AG04450 (cell line): ENCODE data around the gene SLC51A. TPM values are rescaled to one million over a fixed set of nuclear protein-coding genes. Genes with fewer than 3 reads are reported as not detected.

Experiments used
- CTCF ChIA-PET: fragments of 300-600, 350-600 bp; formaldehyde crosslinking; extraction: SDS; loops from one replicate; lab custom pipeline; 2022; ENCODE audit warnings: antibody characterized with exemption, inconsistent platforms; lab: Charles Lee
- POLR2A ChIA-PET: fragments of 350-600 bp; formaldehyde crosslinking; extraction: SDS; loops from one replicate; lab custom pipeline; 2021; ENCODE audit warnings: antibody characterized with exemption, inconsistent platforms; lab: Yijun Ruan, JAX
- DNase-seq: peaks from one replicate; pipeline ENCODE4 v3.0.0-alpha.2; 2011; ENCODE audit warnings: low read depth, low spot score
- H3K27ac ChIP-seq: one replicate; pipeline ENCODE4 v1.5.1; 2012; ENCODE audit warnings: low read depth, low read length, control low read depth
- H3K27me3 ChIP-seq: one replicate; pipeline ENCODE4 v1.6.0; 2012; ENCODE audit warnings: low read length; ENCODE audit not compliant: control insufficient read depth, insufficient read depth
- H3K4me3 ChIP-seq: 2 replicates; pipeline ENCODE4 v1.5.1; 2011; ENCODE audit warnings: mild to moderate bottlenecking, low read depth, low read length, control low read depth
- H3K9me3 ChIP-seq: 2 replicates; pipeline ENCODE4 v1.5.1; 2012; ENCODE audit warnings: low read length; ENCODE audit not compliant: control insufficient read depth, insufficient read depth
- polyA plus RNA-seq: library from polyadenylated mRNA; depleted of rRNA; stranded (reverse); fragments of >200 nt; gene quantifications from 2 replicates; pipeline ENCODE4 v1.2.3, GENCODE V29; 2011
- TF ChIP-seq, protein P1 (sequence below): IDR thresholded peaks from 2 replicates; pipeline ENCODE4 v1.5.1; 2011; ENCODE audit warnings: low read depth, low read length, control low read depth, inconsistent platforms

SLC51A gene
- polyA plus RNA-seq, 1 experiment = not detected

DNA sequence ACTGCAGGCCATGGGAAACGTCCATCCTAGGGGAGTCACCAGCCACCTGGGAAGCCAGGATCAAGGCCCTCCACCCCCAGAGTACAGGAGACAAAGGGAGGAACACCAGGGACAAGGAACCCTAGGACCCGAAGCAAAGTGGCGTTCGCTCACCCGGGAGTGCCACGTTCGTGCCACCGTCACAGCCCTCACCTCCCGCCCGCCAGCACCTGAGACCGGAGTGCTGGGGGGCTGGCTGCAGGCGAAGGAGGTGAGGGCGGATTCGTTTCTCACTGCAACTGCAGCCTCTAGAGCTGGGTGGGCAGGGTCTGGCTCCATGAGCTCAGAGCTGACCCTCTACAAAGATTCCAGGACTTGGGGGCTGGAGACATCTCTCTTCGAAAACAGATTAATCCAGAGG lies 31.5 kb upstream of the SLC51A start:
- TF ChIP-seq, protein P1, sequence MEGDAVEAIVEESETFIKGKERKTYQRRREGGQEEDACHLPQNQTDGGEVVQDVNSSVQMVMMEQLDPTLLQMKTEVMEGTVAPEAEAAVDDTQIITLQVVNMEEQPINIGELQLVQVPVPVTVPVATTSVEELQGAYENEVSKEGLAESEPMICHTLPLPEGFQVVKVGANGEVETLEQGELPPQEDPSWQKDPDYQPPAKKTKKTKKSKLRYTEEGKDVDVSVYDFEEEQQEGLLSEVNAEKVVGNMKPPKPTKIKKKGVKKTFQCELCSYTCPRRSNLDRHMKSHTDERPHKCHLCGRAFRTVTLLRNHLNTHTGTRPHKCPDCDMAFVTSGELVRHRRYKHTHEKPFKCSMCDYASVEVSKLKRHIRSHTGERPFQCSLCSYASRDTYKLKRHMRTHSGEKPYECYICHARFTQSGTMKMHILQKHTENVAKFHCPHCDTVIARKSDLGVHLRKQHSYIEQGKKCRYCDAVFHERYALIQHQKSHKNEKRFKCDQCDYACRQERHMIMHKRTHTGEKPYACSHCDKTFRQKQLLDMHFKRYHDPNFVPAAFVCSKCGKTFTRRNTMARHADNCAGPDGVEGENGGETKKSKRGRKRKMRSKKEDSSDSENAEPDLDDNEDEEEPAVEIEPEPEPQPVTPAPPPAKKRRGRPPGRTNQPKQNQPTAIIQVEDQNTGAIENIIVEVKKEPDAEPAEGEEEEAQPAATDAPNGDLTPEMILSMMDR = no peak
- H3K27ac ChIP-seq = no peak overlapping the region
- no peaks in the 10 kb centered on the region for H3K9me3 ChIP-seq
- CTCF ChIA-PET = interaction anchor here (3.6 kb wide), 1 partner anchor 112 kb away, joined by 20 read pairs; no protein-coding TSS in a partner anchor
- H3K27me3 ChIP-seq = no peaks in the 10 kb centered on the region
- DNase-seq = no peak
- POLR2A ChIA-PET = interaction anchor here (0.7 kb wide), 1 partner anchor 141 kb away, joined by 4 read pairs; no protein-coding TSS in a partner anchor
- no peak overlapping the region for H3K4me3 ChIP-seq

GRCh38 chr3:196186651-196187573 lies 29.4 kb upstream of the SLC51A start:
- TF ChIP-seq, protein P1 = no peak
- H3K27ac ChIP-seq = no peak overlapping the region
- ChIA-PET CTCF (interaction anchor here (1.1 to 3.6 kb wide), 3 partner anchors 10 to 117 kb away, joined by 3 to 20 read pairs (median 8); no protein-coding TSS in a partner anchor), POLR2A (no interaction called here)
- H3K27me3 ChIP-seq = no peaks in the 10 kb centered on the region
- H3K4me3 ChIP-seq = no peak overlapping the region
- no peaks in the 10 kb centered on the region for H3K9me3 ChIP-seq
- DNase-seq = no peak

GRCh38 chr3:196189566-196190347 lies 26.6 kb upstream of the SLC51A start:
- ChIA-PET POLR2A (no interaction called here), CTCF (interaction anchor here (1.0 kb wide), 1 partner anchor 117 kb away, joined by 7 read pairs; no protein-coding TSS in a partner anchor)
- TF ChIP-seq, protein P1 = no peak

DNA sequence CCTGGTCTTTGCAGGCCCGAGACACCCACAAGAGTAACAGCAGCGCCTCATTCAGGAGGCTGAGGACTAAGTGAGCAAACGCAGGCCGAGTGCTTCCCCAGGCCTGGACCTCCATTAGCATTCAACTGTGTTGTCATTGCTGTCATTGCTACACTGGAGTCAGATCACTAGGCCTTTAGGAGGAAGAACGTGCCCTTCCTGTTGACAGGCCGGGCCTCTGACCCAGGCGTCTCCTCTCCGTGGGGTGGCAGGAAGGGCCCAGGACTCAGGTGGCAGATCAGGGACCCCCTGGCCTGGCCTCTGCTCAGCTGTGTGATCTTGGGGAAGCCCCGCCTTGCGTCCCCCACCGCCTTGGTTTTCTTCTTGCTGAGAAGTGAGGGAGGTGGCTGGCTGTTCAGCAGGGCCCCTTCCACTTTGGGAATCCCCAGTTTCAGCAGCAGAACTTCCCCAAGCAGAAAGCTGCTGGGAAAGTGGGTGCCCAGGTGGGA lies 24.3 kb upstream of the SLC51A start:
- no peaks in the 10 kb centered on the region; the same call in 1 of the 2 replicates for H3K9me3 ChIP-seq
- no peak overlapping the region for H3K4me3 ChIP-seq
- CTCF ChIA-PET = interaction anchor here (1.0 to 1.9 kb wide), 3 partner anchors 98 to 119 kb away, joined by 5 to 8 read pairs (median 7); no protein-coding TSS in a partner anchor
- no peak for DNase-seq
- no peak overlapping the region for H3K27ac ChIP-seq
- POLR2A ChIA-PET = no interaction called here
- H3K27me3 ChIP-seq = no peaks in the 10 kb centered on the region
- TF ChIP-seq, protein P1 = no peak

More at GRCh38 chr3:196189566-196190347, 26.6 kb upstream of the SLC51A start:
- no peak overlapping the region for H3K27ac ChIP-seq
- H3K9me3 ChIP-seq = no peaks in the 10 kb centered on the region
- no peak overlapping the region for H3K4me3 ChIP-seq
- DNase-seq = no peak
- no peaks in the 10 kb centered on the region for H3K27me3 ChIP-seq
